ENCODE data around the gene TRABD2B.

TRABD2B gene

DNA sequence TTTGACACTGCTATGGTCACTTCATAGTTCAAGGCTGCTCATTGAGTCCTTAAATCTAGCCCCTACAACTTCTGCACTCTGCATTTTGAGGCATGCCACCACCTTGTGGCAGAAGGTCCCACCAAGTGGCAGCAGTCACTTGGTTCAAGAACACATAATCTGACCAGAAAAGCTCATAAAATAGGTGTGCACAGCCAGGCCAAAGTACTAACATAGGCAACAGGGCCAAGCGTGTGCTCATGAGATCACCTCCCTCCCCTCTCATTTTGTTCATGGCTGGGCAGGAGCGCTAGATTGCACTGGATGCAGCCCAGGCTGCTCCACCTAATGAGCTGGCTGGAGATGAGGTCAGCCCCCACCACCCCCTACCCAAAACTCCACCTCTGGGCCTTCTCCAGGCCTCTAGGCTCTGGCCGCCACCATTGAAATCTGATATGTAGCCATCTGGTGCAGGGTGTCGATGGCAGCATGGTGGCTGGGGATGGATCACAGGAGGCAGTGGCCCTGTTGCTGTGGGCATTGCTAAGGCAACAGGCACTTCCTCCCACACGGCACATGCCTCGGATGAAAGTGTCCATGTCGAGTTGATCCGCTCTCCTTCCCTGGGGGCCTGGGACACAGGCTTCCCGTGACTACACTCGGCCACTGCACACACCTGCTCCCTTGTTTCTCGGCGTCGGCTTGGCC, 193.2 kb downstream of the TRABD2B start:
- TF ChIP-seq, protein P1, sequence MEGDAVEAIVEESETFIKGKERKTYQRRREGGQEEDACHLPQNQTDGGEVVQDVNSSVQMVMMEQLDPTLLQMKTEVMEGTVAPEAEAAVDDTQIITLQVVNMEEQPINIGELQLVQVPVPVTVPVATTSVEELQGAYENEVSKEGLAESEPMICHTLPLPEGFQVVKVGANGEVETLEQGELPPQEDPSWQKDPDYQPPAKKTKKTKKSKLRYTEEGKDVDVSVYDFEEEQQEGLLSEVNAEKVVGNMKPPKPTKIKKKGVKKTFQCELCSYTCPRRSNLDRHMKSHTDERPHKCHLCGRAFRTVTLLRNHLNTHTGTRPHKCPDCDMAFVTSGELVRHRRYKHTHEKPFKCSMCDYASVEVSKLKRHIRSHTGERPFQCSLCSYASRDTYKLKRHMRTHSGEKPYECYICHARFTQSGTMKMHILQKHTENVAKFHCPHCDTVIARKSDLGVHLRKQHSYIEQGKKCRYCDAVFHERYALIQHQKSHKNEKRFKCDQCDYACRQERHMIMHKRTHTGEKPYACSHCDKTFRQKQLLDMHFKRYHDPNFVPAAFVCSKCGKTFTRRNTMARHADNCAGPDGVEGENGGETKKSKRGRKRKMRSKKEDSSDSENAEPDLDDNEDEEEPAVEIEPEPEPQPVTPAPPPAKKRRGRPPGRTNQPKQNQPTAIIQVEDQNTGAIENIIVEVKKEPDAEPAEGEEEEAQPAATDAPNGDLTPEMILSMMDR (IDR thresholded peaks at IDR 0.05; ENCODE audit: control insufficient read depth, extremely low read depth, insufficient read depth), result no peak
- no peak overlapping the region for H3K4me3 ChIP-seq (ENCODE audit: low read depth, low read length)
- DNase-seq (ENCODE audit: low read depth), result no peak

DNA sequence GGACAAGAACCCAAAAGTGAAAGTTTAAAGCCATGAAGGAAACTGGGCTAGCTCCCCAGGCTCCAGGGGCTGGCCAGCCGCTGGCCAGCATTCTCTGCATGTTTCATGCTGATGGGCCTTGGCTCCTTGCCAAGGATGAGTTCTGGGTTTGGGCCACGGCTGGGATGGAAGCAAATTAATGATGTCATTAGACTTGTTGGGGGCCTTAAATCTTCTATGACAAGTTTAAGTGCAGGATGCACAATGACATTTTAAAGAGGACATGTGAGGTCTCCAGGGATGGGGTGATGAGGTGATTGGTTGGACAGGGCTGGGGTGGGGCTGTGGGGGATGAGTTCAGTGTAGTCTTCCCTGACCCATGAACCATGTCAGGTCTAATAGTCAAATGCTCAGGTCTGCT, 199.6 kb downstream of the TRABD2B start:
- DNase-seq (ENCODE audit: low read depth), result no peak
- H3K4me3 ChIP-seq (ENCODE audit: low read depth, low read length), result no peak overlapping the region
- TF ChIP-seq, protein P1 (IDR thresholded peaks at IDR 0.05; ENCODE audit: control insufficient read depth, extremely low read depth, insufficient read depth), result no peak

DNA sequence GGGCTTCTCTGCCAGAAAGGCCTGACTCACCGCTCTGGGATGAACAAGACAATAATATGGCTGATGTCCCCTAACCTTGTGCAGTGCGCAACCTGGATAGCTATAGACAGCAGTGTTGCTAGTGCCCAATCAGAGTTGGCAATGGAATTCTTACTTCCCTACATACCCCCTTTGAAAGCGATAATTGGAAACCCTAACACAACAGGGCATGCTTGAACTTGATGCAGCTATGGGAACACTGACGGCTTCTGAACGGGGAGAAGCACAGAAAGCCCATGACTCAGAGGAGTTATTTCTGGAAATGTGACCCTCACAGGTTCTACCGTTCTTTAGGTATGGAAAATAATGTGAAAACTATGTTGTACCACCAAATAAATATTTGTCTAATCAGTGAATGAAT, 200.6 kb downstream of the TRABD2B start:
- H3K4me3 ChIP-seq (ENCODE audit: low read depth, low read length), result no peak overlapping the region
- TF ChIP-seq, protein P1 (IDR thresholded peaks at IDR 0.05; ENCODE audit: control insufficient read depth, extremely low read depth, insufficient read depth), result no peak
- DNase-seq (ENCODE audit: low read depth), result no peak

DNA sequence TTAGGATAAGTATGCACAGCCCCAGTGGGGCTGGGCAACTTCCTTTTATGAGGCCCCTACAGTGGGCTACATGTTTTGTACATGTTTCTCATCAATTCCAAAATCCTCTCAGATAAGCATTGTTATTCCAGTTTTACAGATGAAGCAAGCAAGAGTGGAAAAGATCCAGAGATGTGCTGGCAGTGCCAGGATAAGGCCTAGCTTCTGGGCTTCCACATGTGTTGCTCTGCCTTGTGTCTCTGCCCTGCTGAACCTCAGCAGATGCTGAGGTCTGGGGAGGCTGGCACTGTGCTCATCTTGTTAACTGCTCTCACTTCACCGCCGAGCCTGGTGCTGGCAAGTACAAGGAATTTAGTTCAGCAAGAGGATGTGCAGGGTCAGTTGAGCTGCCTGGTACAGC, 202.1 kb downstream of the TRABD2B start:
- TF ChIP-seq, protein P1 (IDR thresholded peaks at IDR 0.05; ENCODE audit: control insufficient read depth, extremely low read depth, insufficient read depth), result no peak
- H3K4me3 ChIP-seq (ENCODE audit: low read depth, low read length), result no peak overlapping the region
- no peak for DNase-seq (ENCODE audit: low read depth)

DNA sequence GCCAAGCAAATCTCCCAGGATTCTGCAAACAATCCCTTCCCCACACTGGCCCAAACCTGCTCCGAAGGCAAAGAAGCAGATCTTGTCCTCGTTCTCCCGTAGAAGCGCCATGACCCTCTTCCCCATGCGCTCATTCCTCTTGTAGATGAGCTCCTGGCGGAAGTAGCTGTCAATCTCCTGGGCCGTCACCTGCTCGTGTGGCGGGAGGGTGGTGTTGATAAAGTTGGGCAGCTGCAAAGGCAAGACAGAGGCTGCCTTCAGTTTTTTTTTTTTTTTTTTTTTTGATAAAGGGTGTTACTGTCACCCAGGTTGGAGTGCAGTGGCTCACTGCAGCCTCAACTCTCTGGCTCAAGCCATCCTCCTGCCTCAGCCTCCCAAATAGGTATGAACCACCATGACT, 202.7 kb downstream of the TRABD2B start:
- no peak for DNase-seq (ENCODE audit: low read depth)
- no peak overlapping the region for H3K4me3 ChIP-seq (ENCODE audit: low read depth, low read length)
- TF ChIP-seq, protein P1 (IDR thresholded peaks at IDR 0.05; ENCODE audit: control insufficient read depth, extremely low read depth, insufficient read depth), result no peak

DNA sequence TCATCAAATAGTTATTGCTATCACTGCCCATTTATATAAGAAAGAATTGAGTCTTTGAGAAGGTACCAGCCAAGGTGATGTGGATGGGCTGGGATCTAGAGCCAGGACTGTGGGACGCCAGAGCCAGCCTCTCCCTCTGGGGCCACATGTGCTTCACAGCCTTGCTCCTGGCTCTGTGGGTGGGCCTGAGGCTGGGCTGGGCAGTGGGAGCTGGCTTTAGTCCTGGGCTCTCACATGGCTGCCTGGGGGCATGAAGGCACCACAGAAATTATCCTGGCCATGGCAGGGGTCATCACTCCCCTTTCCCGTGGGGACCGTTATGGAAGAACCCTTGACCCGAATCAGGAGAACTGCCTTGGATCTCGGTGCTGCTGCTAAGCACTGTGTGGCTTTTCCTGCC, 203.1 kb downstream of the TRABD2B start:
- H3K4me3 ChIP-seq (ENCODE audit: low read depth, low read length), result no peak overlapping the region
- DNase-seq (ENCODE audit: low read depth), result no peak
- TF ChIP-seq, protein P1 (IDR thresholded peaks at IDR 0.05; ENCODE audit: control insufficient read depth, extremely low read depth, insufficient read depth), result no peak

DNA sequence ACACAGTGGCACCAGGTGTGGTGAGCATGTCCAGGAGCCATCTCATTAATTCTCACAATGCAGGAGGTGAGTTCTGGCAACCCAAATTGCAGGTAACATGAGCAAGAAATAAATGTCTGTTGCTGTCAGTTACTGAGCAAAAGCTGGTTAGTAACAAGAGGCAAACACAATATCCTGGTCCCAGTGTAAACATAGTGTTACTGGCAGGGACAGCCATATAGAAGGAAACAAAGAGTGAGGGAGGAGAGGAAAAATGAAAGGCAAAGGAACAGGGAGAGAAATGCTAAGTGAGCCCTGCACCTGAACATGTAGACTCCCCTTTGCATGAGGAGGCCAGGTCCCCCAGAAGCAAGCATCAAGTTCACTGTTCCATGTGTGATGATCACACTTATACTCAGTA, 203.6 kb downstream of the TRABD2B start:
- DNase-seq (ENCODE audit: low read depth), result no peak
- H3K4me3 ChIP-seq (ENCODE audit: low read depth, low read length), result no peak overlapping the region
- TF ChIP-seq, protein P1 (IDR thresholded peaks at IDR 0.05; ENCODE audit: control insufficient read depth, extremely low read depth, insufficient read depth), result no peak
